ENCODE measurements around the gene TBC1D5.
"Not testable (repeated sequence)": the region's sequence is repeated elsewhere in the genome, so short reads cannot be mapped to it uniquely, and the experiment has no call there.

Gene TBC1D5

DNA sequence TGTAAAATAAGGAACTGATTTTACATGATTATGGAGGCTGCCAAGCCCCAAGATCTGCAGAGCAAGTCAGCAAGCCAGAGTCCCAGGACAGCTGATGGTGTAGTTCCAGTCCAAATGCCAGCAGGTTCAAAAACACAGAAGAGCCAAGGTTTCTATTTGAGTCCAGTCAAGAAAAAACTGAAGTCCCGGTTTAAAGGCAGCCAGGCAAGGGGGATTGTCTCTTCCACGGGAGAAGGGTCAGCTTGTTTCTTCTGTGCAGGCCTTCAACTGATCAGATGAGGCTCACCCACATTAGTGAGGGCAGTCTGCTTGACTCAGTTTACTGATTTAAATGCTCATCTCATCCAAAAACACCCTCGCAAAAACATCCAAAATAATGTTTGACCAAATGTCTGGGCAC, 611.5 kb downstream of the TBC1D5 start:
- Histone ChIP-seq H3F3A (ENCODE audit: low read depth) (no peaks in the 10 kb centered on the region), H3K9ac (ENCODE audit: low read depth, low read length, poor library complexity, severe bottlenecking) (no peak overlapping the region)

DNA sequence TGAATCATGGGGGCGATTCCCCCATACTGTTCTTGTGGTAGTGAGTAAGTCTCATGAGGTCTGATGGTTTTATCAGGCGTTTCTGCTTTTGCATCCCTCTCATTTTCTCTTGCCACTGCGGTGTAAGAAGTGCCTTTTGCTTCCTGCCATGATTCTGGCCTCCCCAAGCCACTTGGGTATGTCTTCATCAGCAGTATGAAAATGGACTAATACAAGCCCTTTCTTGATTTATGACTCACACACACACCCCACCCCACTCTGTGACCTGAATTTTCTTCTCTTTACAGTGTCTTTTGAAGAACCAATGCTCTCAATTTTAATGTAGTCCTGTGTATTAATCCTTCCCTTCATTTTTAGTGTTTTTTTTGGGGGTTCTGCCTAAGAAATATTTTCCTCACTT, 612.9 kb downstream of the TBC1D5 start:
- no peaks in the 10 kb centered on the region for H3K4me1 ChIP-seq (ENCODE audit: insufficient read depth, low read length, poor library complexity, severe bottlenecking)
- no peaks in the 10 kb centered on the region for H3F3A ChIP-seq (ENCODE audit: low read depth)
- no peaks in the 10 kb centered on the region for H3K27me3 ChIP-seq (ENCODE audit: insufficient read depth, low read length, poor library complexity, severe bottlenecking)
- H3K9me2 ChIP-seq (replicated peaks; ENCODE audit: low read depth, low read length): no peaks in the 10 kb centered on the region
- H3K4me3 ChIP-seq (ENCODE audit: low read length, poor library complexity, severe bottlenecking): no peak overlapping the region
- H3K36me3 ChIP-seq (ENCODE audit: insufficient read depth, low read length): no peaks in the 10 kb centered on the region
- H3K9me3 ChIP-seq (ENCODE audit: insufficient read depth, low read depth, low read length): no peaks in the 10 kb centered on the region
- TF ChIP-seq, protein P1, sequence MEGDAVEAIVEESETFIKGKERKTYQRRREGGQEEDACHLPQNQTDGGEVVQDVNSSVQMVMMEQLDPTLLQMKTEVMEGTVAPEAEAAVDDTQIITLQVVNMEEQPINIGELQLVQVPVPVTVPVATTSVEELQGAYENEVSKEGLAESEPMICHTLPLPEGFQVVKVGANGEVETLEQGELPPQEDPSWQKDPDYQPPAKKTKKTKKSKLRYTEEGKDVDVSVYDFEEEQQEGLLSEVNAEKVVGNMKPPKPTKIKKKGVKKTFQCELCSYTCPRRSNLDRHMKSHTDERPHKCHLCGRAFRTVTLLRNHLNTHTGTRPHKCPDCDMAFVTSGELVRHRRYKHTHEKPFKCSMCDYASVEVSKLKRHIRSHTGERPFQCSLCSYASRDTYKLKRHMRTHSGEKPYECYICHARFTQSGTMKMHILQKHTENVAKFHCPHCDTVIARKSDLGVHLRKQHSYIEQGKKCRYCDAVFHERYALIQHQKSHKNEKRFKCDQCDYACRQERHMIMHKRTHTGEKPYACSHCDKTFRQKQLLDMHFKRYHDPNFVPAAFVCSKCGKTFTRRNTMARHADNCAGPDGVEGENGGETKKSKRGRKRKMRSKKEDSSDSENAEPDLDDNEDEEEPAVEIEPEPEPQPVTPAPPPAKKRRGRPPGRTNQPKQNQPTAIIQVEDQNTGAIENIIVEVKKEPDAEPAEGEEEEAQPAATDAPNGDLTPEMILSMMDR (conservative IDR thresholded peaks at IDR 0.05; ENCODE audit: low read length): no peak
- TF ChIP-seq EZH2phosphoT487 (IDR thresholded peaks at IDR 0.05; ENCODE audit: borderline replicate concordance): no peak
- no peak overlapping the region for H3K4me2 ChIP-seq (ENCODE audit: low read depth, low read length, poor library complexity, severe bottlenecking)
- no peak overlapping the region for H2AFZ ChIP-seq (ENCODE audit: low read length)
- H4K20me1 ChIP-seq (ENCODE audit: insufficient read depth, low read length, poor library complexity, severe bottlenecking): no peaks in the 10 kb centered on the region
- H3K9ac ChIP-seq (ENCODE audit: low read depth, low read length, poor library complexity, severe bottlenecking): no peak overlapping the region
- no peaks in the 10 kb centered on the region for H3K79me2 ChIP-seq (ENCODE audit: insufficient read depth, low read length)

More for the DNA sequence above, 611.5 kb downstream of the TBC1D5 start:
- Histone ChIP-seq H3K4me1 (ENCODE audit: insufficient read depth, low read length, poor library complexity, severe bottlenecking) (no peaks in the 10 kb centered on the region), H3K79me2 (ENCODE audit: insufficient read depth, low read length) (no peaks in the 10 kb centered on the region), H3K9me3 (ENCODE audit: insufficient read depth, low read depth, low read length) (no peaks in the 10 kb centered on the region), H3K4me2 (ENCODE audit: low read depth, low read length, poor library complexity, severe bottlenecking) (no peak overlapping the region), H3K4me3 (ENCODE audit: low read length, poor library complexity, severe bottlenecking) (no peak overlapping the region), H2AFZ (ENCODE audit: low read length) (no peak overlapping the region), H3K27me3 (ENCODE audit: insufficient read depth, low read length, poor library complexity, severe bottlenecking) (no peaks in the 10 kb centered on the region), H3K36me3 (ENCODE audit: insufficient read depth, low read length) (no peaks in the 10 kb centered on the region), H3K9me2 (replicated peaks; ENCODE audit: low read depth, low read length) (no peaks in the 10 kb centered on the region), H4K20me1 (ENCODE audit: insufficient read depth, low read length, poor library complexity, severe bottlenecking) (no peaks in the 10 kb centered on the region)
- no peak for TF ChIP-seq EZH2phosphoT487 (IDR thresholded peaks at IDR 0.05; ENCODE audit: borderline replicate concordance)
- TF ChIP-seq, protein P1 (conservative IDR thresholded peaks at IDR 0.05; ENCODE audit: low read length): no peak

DNA sequence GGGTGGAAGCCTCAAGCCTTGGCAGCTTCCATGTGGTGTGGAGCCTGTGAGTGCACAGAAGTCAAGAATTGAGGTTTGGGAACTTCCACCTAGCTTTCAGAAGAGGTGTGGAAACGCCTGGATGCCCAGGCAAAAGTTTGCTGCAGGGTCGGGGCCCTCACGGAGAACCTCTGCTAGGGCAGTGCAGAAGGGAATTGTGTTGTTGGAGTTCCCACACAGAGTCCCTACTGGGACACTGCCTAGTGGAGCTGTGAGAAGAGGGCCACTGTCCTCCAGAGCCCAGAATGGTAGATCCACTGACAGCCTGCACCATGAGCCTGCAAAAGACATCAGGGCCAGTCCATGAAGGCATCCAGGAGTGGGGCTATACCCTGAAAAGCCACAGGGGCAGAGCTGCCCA, 613.8 kb downstream of the TBC1D5 start:
- H3K9ac ChIP-seq (ENCODE audit: low read depth, low read length, poor library complexity, severe bottlenecking); H2AFZ ChIP-seq (ENCODE audit: low read length); H3K4me3 ChIP-seq (ENCODE audit: low read length, poor library complexity, severe bottlenecking); H4K20me1 ChIP-seq (ENCODE audit: insufficient read depth, low read length, poor library complexity, severe bottlenecking); H3K4me1 ChIP-seq (ENCODE audit: insufficient read depth, low read length, poor library complexity, severe bottlenecking); H3K27me3 ChIP-seq (ENCODE audit: insufficient read depth, low read length, poor library complexity, severe bottlenecking); H3K79me2 ChIP-seq (ENCODE audit: insufficient read depth, low read length); H3F3A ChIP-seq (ENCODE audit: low read depth); H3K4me2 ChIP-seq (ENCODE audit: low read depth, low read length, poor library complexity, severe bottlenecking); H3K9me2 ChIP-seq (replicated peaks; ENCODE audit: low read depth, low read length); H3K9me3 ChIP-seq (ENCODE audit: insufficient read depth, low read depth, low read length); H3K36me3 ChIP-seq (ENCODE audit: insufficient read depth, low read length): not testable (repeated sequence)

DNA sequence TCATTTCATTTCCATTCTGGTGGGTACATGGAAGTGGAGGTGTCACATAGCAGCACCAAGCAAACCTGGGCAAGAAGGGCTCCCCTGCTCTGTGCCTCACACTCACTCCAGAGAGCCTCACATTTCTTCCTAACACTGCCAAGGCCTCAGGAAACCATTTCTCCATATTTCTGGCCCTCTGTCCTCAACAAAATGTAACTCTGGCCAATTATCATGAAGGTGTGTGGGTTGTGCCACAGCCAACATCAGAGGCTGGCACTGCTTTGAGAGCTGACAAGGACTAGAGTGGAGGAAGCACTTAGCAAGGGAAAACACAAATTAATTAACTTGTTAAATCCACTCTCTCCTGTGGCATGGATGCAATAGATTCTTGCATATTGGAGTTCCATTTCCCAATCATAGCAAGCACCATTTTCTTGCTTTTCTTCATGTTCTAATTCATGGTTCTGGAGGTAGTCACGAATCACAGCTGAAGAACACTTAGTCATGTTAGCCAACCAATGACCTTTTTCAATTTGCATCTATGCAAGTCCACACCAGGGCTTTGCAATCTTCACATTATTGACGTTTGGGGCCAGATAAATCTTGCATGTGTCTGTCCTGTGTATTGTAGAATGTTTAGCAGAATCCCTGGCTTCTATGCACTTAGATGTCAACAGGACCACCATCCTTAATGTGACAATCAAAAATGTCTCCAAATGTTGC, 616.5 kb downstream of the TBC1D5 start:
- no peaks in the 10 kb centered on the region for H3K9me3 ChIP-seq (ENCODE audit: insufficient read depth, low read depth, low read length)
- no peaks in the 10 kb centered on the region for H3F3A ChIP-seq (ENCODE audit: low read depth)
- H3K36me3 ChIP-seq (ENCODE audit: insufficient read depth, low read length): no peaks in the 10 kb centered on the region
- no peak overlapping the region for H3K9ac ChIP-seq (ENCODE audit: low read depth, low read length, poor library complexity, severe bottlenecking)
- TF ChIP-seq EZH2phosphoT487 (IDR thresholded peaks at IDR 0.05; ENCODE audit: borderline replicate concordance): no peak
- TF ChIP-seq, protein P1 (conservative IDR thresholded peaks at IDR 0.05; ENCODE audit: low read length): no peak
- no peaks in the 10 kb centered on the region for H3K4me1 ChIP-seq (ENCODE audit: insufficient read depth, low read length, poor library complexity, severe bottlenecking)
- no peaks in the 10 kb centered on the region for H3K27me3 ChIP-seq (ENCODE audit: insufficient read depth, low read length, poor library complexity, severe bottlenecking)
- no peak overlapping the region for H3K4me2 ChIP-seq (ENCODE audit: low read depth, low read length, poor library complexity, severe bottlenecking)
- no peak overlapping the region for H3K4me3 ChIP-seq (ENCODE audit: low read length, poor library complexity, severe bottlenecking)
- H3K9me2 ChIP-seq (replicated peaks; ENCODE audit: low read depth, low read length): no peaks in the 10 kb centered on the region
- H4K20me1 ChIP-seq (ENCODE audit: insufficient read depth, low read length, poor library complexity, severe bottlenecking): no peaks in the 10 kb centered on the region
- no peaks in the 10 kb centered on the region for H3K79me2 ChIP-seq (ENCODE audit: insufficient read depth, low read length)
- H2AFZ ChIP-seq (ENCODE audit: low read length): no peak overlapping the region

Data from Loucy (cell line).